K562 (cell line): Measurements from ENCODE around the gene CIAPIN1. TPM values are rescaled to one million over a fixed set of nuclear protein-coding genes. Genes with fewer than 3 reads are reported as not detected.

Experiments used
- ATAC-seq: fragments of 200-7000 bp; cut with Tn5 transposase; 3 replicates; pipeline ENCODE4 v1.9.1; 2020; ENCODE audit warnings: moderate library complexity
- BruUV-seq: library from RNA; stranded (reverse); fragments of 400-500 nt; replicated peaks from 2 replicates; lab custom pipeline; 2021; lab: Mats Ljungman, UMichigan
- CTCF ChIA-PET: fragments of 300-600 bp; formaldehyde crosslinking; extraction: SDS; loops from one replicate; lab custom pipeline; 2021; ENCODE audit warnings: low intra/inter-chr PET ratio; lab: Yijun Ruan, JAX
- POLR2A ChIA-PET: fragments of 300-600, 350-650 bp; sonication (Branson Sonifier 250); formaldehyde crosslinking; extraction: SDS; loops from one replicate; lab custom pipeline; 2021; ENCODE audit warnings: antibody characterized with exemption, inconsistent platforms; lab: Yijun Ruan, JAX
- DNase-seq, 4 experiments: peaks; one replicate each; pipeline versions ENCODE4 v3.0.0 to v3.0.0-alpha.2; 2011 to 2018; ENCODE audit warnings: low spot score in 3 of 4, mixed read lengths in 3 of 4; ENCODE audit errors: extremely low read depth in 1 of 4
- FAIRE-seq: peaks from 2 replicates; lab custom pipeline; 2011; peaks lifted over from hg19 to GRCh38; lab: Jason Lieb, UNC
- H2AFZ ChIP-seq: 2 replicates; pipeline ENCODE4 v1.6.0; 2011; ENCODE audit warnings: low read depth, low read length, control low read depth, inconsistent platforms
- H3K27ac ChIP-seq: fragments of 200-600 bp; 3 replicates; pipeline ENCODE4 v1.8.0; 2011; ENCODE audit warnings: low read depth, mild to moderate bottlenecking, control low read depth, inconsistent platforms, low read length, moderate library complexity, mixed read lengths; ENCODE audit errors: extremely low read depth
- H3K27me3 ChIP-seq, 2 experiments: fragments of 300-600 bp in 1 of 2; 2 replicates in 1 of 2; 3 replicates in 1 of 2; pipeline versions ENCODE4 v1.6.0 to v1.8.0; 2011; ENCODE audit warnings: inconsistent platforms in 2 of 2, low read length in 2 of 2, mild to moderate bottlenecking in 1 of 2, mixed read lengths in 1 of 2, moderate library complexity in 1 of 2; ENCODE audit not compliant: control insufficient read depth in 2 of 2, insufficient read depth in 2 of 2
- H3K36me3 ChIP-seq: fragments of 300-600 bp; 3 replicates; pipeline ENCODE4 v1.8.0; 2011; ENCODE audit warnings: mild to moderate bottlenecking, low read length, inconsistent platforms; ENCODE audit not compliant: control insufficient read depth, insufficient read depth
- H3K4me1 ChIP-seq, 2 experiments: fragments of 200-600 bp in 1 of 2; replicated peaks in 1 of 2; 2 replicates in 1 of 2; 3 replicates in 1 of 2; pipeline versions ENCODE4 v1.5.1 to v1.8.0; 2011; ENCODE audit warnings: inconsistent platforms in 2 of 2, low read length in 2 of 2, mild to moderate bottlenecking in 1 of 2, mixed read lengths in 1 of 2, moderate library complexity in 1 of 2; ENCODE audit not compliant: control insufficient read depth in 2 of 2, insufficient read depth in 2 of 2
- H3K4me2 ChIP-seq: 2 replicates; pipeline ENCODE4 v1.6.1; 2011; ENCODE audit warnings: low read length, control low read depth, inconsistent platforms, mixed read lengths; ENCODE audit not compliant: insufficient read depth
- H3K4me3 ChIP-seq: fragments of 200-600 bp; sonication (generic), shearing (Covaris generic); 2 replicates; pipeline ENCODE4 v1.5.1; 2016; ENCODE audit warnings: control low read depth, inconsistent platforms
- H3K79me2 ChIP-seq: fragments of 200-600 bp; 3 replicates; pipeline ENCODE4 v1.8.0; 2011; ENCODE audit warnings: low read length, inconsistent platforms; ENCODE audit not compliant: control insufficient read depth, insufficient read depth
- H3K9ac ChIP-seq, 2 experiments: 2 replicates each; pipeline versions ENCODE4 v1.6.0 to v1.6.1; 2011; ENCODE audit warnings: low read depth in 2 of 2, low read length in 2 of 2, control low read depth in 1 of 2, inconsistent platforms in 1 of 2, mild to moderate bottlenecking in 1 of 2, mixed read lengths in 1 of 2; ENCODE audit not compliant: insufficient read depth in 1 of 2
- H3K9me1 ChIP-seq: one replicate; pipeline ENCODE4 v1.6.0; 2011; ENCODE audit warnings: inconsistent platforms, mild to moderate bottlenecking, low read length, moderate library complexity; ENCODE audit not compliant: control insufficient read depth, insufficient read depth
- H3K9me3 ChIP-seq: replicated peaks from 2 replicates; pipeline ENCODE4 v1.5.1; 2011; ENCODE audit warnings: low read depth, low read length, inconsistent platforms; ENCODE audit not compliant: control insufficient read depth, insufficient read depth
- H4K20me1 ChIP-seq: replicated peaks from 2 replicates; pipeline ENCODE4 v1.6.1; 2011; ENCODE audit warnings: low read length, inconsistent platforms, mixed read lengths; ENCODE audit not compliant: control insufficient read depth, insufficient read depth
- BDP1 ChIP-seq: IDR thresholded peaks from 3 replicates; pipeline ENCODE4 v1.6.1; 2011; ENCODE audit not compliant: insufficient read length, insufficient read depth
- EP300 ChIP-seq: IDR thresholded peaks from 2 replicates; pipeline ENCODE4 v1.6.1; 2012; ENCODE audit warnings: low read length, improper control_type of control experiment
- HNRNPL ChIP-seq: fragments of 200-400 bp; formaldehyde crosslinking; IDR thresholded peaks from 2 replicates; pipeline ENCODE4 v1.6.1; 2017; ENCODE audit warnings: low read depth, mild to moderate bottlenecking, low read length
- HNRNPLL ChIP-seq: fragments of 200-400 bp; formaldehyde crosslinking; IDR thresholded peaks from 2 replicates; pipeline ENCODE4 v1.6.1; 2017; ENCODE audit warnings: low read length, low read depth, mild to moderate bottlenecking; ENCODE audit not compliant: poor library complexity, severe bottlenecking
- NFYB ChIP-seq: IDR thresholded peaks from 2 replicates; pipeline ENCODE4 v1.6.1; 2011; ENCODE audit warnings: mild to moderate bottlenecking, moderate library complexity; ENCODE audit not compliant: insufficient read length; ENCODE audit errors: extremely low read depth
- PHB2 ChIP-seq: fragments of 450-650 bp; IDR thresholded peaks from 2 replicates; pipeline ENCODE4 v1.6.1; 2017; ENCODE audit warnings: low read depth
- SETDB1 ChIP-seq: IDR thresholded peaks from one replicate; pipeline ENCODE4 v1.6.1; 2012; ENCODE audit warnings: low read length, control low read depth, inconsistent platforms
- SREBF2 ChIP-seq: sonication (generic); formaldehyde crosslinking; IDR thresholded peaks from 2 replicates; pipeline ENCODE4 v1.4.0; 2020; ENCODE audit warnings: mild to moderate bottlenecking, missing genetic modification reagents
- SUPT5H ChIP-seq: fragments of 450-650 bp; IDR thresholded peaks from 2 replicates; pipeline ENCODE4 v1.6.1; 2016
- ZNF263 ChIP-seq: sonication (generic); formaldehyde crosslinking; IDR thresholded peaks from 2 replicates; pipeline ENCODE4 v1.8.0; 2022; ENCODE audit warnings: mild to moderate bottlenecking, missing genetic modification reagents, borderline replicate concordance
- ZNF436 ChIP-seq: fragments of 250-450, 450-650 bp; sonication (Bioruptor Pico); formaldehyde crosslinking; IDR thresholded peaks from 2 replicates; pipeline ENCODE4 v1.7.0; 2020; ENCODE audit warnings: mild to moderate bottlenecking
- WGBS: fragments of 100-300 bp; shearing (Covaris generic); methylation state at CpG from one replicate; pipeline ENCODE4 v1.1.6; 2016; ENCODE audit warnings: low coverage, mixed read lengths; ENCODE audit not compliant: insufficient coverage; ENCODE audit errors: missing lambda C conversion rate; 5-methylcytosine and 5-hydroxymethylcytosine counted together
- in situ Hi-C: fragments of 300-500 bp; cut with MboI; formaldehyde crosslinking; loops from 4 replicates; pipeline ENCODE4 v1.15.0; 2018; ENCODE audit warnings: inconsistent platforms, mixed read lengths
- intact Hi-C: fragments of 100-400 bp; cut with micrococcal nuclease; formaldehyde crosslinking; loops from 2 replicates; pipeline ENCODE4 v1.14.2; 2022
- polyA plus RNA-seq, 8 experiments: library from polyadenylated mRNA; depleted of rRNA in 4 of 8; stranded (reverse) in 5 of 8; unstranded in 3 of 8; fragments of >200 nt; fragmentation: Nextera tagmentation in 2 of 8; fragmentation: Illumina TruSeq in 1 of 8; extraction: Ambion mirVana in 2 of 8; extraction: Trizol in 1 of 8; gene quantifications; 2 replicates each; pipeline versions ENCODE4 v1.2.1 to v1.2.3, GENCODE V29; 2011 to 2014; ENCODE audit warnings: inconsistent platforms in 1 of 8, missing spikeins in 1 of 8
- total RNA-seq, 7 experiments: library from RNA; depleted of rRNA in 6 of 7; stranded (reverse); fragments of >200 nt in 6 of 7; fragmentation: Illumina TruSeq in 2 of 7; extraction: Trizol in 2 of 7; gene quantifications; 2 replicates each; pipeline versions ENCODE4 v1.2.1 to v1.2.3, GENCODE V29; 2011 to 2021; ENCODE audit warnings: low replicate concordance in 1 of 7
- TF ChIP-seq, protein P1 (sequence below): fragments of 250-450 bp; sonication (Bioruptor Pico); IDR thresholded peaks from 2 replicates; pipeline ENCODE4 v1.5.0; 2021
- TF ChIP-seq, protein P2 (sequence below): fragments of 450-650 bp; IDR thresholded peaks from 2 replicates; pipeline ENCODE4 v1.6.1; 2016; ENCODE audit warnings: mild to moderate bottlenecking
- TF ChIP-seq, protein P3 (sequence below): fragments of 250-450 bp; sonication (Bioruptor Pico); IDR thresholded peaks from 2 replicates; pipeline ENCODE4 v1.8.0; 2022; ENCODE audit warnings: moderate library complexity, mild to moderate bottlenecking, inconsistent platforms

The CIAPIN1 gene
- total and polyA plus RNA-seq, 9 of the 15 experiments (the other 6 are each of a cell fraction or from before 2014, with no cell fraction given) = 71.8 to 263 (median 95.7) TPM

DNA sequence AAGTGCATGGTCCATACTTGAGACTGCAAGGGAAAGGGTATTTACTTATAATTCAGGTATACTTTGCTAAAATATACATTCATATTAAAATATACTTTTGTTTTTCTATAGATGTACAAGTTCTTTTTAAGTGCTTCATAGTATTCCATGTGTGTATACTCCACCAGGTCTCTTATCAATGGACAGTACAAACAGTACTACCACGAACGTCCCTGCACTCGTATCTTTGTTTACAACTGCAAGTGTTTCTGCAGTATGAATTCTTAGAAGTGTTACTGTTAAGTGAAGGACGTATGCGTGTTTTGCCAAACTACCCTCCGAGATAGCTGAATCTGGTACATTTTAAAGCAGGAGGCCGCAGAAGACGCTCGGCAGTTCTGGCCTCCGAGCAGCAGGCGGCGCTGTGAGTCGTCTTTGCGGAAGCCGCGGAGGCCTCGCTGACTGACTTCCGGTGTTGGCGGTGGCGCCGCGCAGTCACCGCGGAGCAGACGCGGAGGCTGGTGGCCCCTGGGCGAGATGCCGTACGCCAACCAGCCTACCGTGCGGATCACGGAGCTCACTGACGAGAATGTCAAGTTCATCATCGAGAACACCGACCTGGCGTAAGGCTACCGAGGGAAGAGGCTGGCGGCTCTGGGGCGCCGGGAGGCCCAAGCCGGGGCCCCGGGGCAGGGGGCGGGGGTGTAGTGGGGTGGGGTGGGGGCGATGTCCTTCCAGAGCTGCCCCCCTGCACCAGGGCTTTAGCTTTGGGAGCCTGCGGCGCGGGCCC lies 15.2 kb upstream of the CIAPIN1 start, which contains the start of gene POLR2C (continued):
- TF ChIP-seq, protein P1, sequence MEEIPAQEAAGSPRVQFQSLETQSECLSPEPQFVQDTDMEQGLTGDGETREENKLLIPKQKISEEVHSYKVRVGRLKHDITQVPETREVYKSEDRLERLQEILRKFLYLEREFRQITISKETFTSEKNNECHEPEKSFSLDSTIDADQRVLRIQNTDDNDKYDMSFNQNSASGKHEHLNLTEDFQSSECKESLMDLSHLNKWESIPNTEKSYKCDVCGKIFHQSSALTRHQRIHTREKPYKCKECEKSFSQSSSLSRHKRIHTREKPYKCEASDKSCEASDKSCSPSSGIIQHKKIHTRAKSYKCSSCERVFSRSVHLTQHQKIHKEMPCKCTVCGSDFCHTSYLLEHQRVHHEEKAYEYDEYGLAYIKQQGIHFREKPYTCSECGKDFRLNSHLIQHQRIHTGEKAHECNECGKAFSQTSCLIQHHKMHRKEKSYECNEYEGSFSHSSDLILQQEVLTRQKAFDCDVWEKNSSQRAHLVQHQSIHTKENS (CRISPR knock-in tag) = no peak
- TF ChIP-seq ZNF263 (CRISPR knock-in tag) (peak; percentile 20; the same call in 1 of the 2 replicates), HNRNPL (0 out of 2 replicates have a peak, but pooled peaks have one; percentile 14)

DNA sequence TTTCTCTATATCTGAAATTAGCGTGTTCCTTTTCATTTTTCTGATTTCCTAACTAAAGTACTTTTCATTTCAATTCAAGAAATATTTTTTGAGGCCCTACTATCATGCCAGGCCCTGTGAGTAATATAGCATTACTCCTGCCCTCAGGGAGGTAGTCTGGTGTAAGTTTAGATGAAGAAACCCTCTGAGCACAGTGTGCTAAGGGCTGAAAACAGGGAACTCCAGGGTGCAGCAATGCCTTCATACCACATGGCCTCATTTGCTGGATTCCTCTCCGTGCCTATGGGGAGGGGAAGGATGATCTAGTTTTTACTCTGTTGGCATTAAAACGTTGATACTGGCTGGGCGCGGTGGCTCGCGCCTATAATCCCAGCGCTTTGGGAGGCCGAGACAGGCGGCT lies 4.8 kb upstream of the CIAPIN1 start:
- H2AFZ ChIP-seq = no peak overlapping the region
- H4K20me1 ChIP-seq = no peaks in the 10 kb centered on the region
- no peak overlapping the region for H3K27ac ChIP-seq
- H3K36me3 ChIP-seq = peaks cover 69% of the 10 kb centered on the region
- H3K4me1 ChIP-seq = peaks cover 8 to 12% of the 10 kb centered on the region in 2 experiments; a peak in 3 of 5 replicates
- DNase-seq (no peak), ATAC-seq (no peak), FAIRE-seq (no peak)
- ChIA-PET POLR2A (no interaction called here), CTCF (no interaction called here)
- in situ Hi-C loops = no loop called here
- no peaks in the 10 kb centered on the region for H3K27me3 ChIP-seq
- H3K9me3 ChIP-seq = no peaks in the 10 kb centered on the region
- BruUV-seq = no TSS peak
- no peak overlapping the region for H3K9ac ChIP-seq
- H3K4me2 ChIP-seq = no peak overlapping the region
- no peaks in the 10 kb centered on the region for H3K9me1 ChIP-seq
- intact Hi-C loops = no loop called here
- 97% methylated on average over 7 of the region's 10 CpGs for WGBS
- no peak overlapping the region for H3K4me3 ChIP-seq
- H3K79me2 ChIP-seq = peaks cover 29% of the 10 kb centered on the region
- TF ChIP-seq ZNF436 (CRISPR knock-in tag) (no peak), PHB2 (no peak), SUPT5H (no peak), SREBF2 (CRISPR knock-in tag) (no peak), SETDB1 (no peak), BDP1 (no peak), NFYB (no peak), EP300 (no peak), HNRNPLL (no peak)
- TF ChIP-seq, protein P2, sequence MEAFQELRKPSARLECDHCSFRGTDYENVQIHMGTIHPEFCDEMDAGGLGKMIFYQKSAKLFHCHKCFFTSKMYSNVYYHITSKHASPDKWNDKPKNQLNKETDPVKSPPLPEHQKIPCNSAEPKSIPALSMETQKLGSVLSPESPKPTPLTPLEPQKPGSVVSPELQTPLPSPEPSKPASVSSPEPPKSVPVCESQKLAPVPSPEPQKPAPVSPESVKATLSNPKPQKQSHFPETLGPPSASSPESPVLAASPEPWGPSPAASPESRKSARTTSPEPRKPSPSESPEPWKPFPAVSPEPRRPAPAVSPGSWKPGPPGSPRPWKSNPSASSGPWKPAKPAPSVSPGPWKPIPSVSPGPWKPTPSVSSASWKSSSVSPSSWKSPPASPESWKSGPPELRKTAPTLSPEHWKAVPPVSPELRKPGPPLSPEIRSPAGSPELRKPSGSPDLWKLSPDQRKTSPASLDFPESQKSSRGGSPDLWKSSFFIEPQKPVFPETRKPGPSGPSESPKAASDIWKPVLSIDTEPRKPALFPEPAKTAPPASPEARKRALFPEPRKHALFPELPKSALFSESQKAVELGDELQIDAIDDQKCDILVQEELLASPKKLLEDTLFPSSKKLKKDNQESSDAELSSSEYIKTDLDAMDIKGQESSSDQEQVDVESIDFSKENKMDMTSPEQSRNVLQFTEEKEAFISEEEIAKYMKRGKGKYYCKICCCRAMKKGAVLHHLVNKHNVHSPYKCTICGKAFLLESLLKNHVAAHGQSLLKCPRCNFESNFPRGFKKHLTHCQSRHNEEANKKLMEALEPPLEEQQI = no peak
- TF ChIP-seq, protein P3, sequence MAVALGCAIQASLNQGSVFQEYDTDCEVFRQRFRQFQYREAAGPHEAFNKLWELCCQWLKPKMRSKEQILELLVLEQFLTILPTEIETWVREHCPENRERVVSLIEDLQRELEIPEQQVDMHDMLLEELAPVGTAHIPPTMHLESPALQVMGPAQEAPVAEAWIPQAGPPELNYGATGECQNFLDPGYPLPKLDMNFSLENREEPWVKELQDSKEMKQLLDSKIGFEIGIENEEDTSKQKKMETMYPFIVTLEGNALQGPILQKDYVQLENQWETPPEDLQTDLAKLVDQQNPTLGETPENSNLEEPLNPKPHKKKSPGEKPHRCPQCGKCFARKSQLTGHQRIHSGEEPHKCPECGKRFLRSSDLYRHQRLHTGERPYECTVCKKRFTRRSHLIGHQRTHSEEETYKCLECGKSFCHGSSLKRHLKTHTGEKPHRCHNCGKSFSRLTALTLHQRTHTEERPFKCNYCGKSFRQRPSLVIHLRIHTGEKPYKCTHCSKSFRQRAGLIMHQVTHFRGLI (CRISPR knock-in tag) = no peak
